NCI-H345 (cell line): ENCODE results near the gene PAIP2.
"Not testable (repeated sequence)": the region's sequence is repeated elsewhere in the genome, so short reads cannot be mapped to it uniquely, and the experiment has no call there.

Experiments
- DNase-seq: peaks from one replicate; lab custom pipeline; 2025; lab: John Stamatoyannopoulos, UW

PAIP2 gene

DNA sequence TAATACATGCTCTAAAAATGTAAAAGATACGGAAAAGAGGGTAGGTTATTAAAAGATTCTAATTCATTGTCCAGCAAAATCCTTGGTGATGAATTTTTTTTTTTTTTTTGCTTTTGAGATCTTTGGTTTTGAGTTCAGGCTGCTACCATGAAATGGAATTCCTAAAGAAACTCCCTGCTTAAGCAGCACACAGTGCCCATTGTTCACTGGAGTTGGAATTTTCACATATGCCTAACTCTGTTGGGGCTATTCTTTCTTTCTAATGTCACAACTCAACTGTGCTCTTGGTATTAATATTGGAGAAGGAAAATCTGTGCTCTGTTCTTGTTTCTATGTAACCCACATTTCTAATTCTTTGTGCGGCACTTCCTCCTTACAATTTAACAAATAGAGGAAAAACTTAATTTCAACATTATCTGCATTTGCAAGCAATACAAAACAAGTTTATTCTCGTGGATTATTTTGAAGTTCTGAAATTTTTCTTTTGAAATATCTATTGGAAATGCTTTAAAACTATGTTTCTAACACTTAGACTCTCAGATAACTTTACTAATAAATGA, 26.5 kb upstream of the PAIP2 start:
- no peak for DNase-seq

- no peak for DNase-seq
Measured at GRCh38 chr5:139335811-139336210, 5.8 kb upstream of the PAIP2 start.

GRCh38 chr5:139340051-139340450, 1.6 kb upstream of the PAIP2 start:
- no peak for DNase-seq

DNA sequence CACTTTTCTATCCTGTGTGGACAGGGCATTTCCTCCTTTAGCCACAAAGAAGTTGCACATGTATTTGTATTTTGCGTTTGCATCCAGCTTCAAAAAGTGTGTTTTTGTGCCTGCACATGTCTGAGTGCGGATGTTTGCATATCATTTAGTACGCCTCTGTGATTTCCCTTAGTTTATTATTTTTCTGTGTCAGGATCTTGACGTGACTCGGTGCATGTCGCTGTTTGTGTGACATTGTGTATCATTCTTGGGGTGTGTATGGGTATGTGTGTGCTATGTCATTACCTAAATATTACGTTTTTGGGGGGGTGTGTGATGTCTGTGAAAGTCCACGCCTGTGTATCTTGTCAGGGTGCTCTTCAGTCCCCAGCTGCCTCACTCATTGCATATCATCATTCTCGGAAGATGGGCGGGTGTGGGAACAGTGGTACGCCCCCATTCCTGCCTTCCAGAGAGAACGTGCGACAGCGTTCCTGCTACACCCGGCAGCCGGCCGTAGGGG, 416 bp upstream of the PAIP2 start:
- DNase-seq: no peak

DNA sequence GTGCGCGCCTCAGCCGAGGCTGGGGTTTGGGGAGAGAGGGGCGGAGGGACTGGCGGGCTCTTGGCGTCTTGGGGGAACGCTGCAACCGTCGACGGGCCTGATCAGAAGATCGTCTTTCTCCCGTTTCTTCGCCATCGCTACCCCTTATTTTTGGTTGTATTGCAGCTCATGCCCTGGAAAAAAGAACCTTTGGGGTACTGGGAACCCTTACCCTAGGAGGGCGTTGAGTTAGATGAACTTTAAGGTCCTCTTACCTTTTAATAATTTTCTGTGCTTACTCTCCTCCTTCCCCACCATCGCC, 719 bp downstream of the PAIP2 start:
- DNase-seq: no peak

- DNase-seq: no peak
Measured at GRCh38 chr5:139343476-139343875, 1.8 kb downstream of the PAIP2 start.

GRCh38 chr5:139344177-139344576, 2.5 kb downstream of the PAIP2 start:
- DNase-seq: no peak

- not testable (repeated sequence) for DNase-seq
Measured at GRCh38 chr5:139345442-139345841, 3.8 kb downstream of the PAIP2 start.

DNA sequence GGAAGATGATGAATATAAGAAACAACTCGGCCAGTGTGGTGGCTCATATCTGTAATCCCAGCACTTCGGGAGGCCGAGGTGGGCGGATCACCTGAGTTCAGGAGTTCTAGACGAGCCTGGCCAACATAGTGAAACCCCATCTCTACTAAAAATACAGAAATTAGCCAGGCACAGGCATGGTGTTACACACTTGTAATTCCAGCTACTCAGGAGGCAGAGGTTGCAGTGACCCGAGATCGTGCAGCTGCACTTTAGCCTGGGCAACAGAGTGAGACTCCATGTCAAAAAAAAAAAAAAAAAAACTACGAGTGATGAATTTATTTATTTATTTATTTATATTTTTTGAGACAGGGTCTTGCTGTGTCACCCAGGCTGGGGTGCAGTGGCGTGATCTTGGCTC, 6.2 kb downstream of the PAIP2 start:
- not testable (repeated sequence) for DNase-seq

DNA sequence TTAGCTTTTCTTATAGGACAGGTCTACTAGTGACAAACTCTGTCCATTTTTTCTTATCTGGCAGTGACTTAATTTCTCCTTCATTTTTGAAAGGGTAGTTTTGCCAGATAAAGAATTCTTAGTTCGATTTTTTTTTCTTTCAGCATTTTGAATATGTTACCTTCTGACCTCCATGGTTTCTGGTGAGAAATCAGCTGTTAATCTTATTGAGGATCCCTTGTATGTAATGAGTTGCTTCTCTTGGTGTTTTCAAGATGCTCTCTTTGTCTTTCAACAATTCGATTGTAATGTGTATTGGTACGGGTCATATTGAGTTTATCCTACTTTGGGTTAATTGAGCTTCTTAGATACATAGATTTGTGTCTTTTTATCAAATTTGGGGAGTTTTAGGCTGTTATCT, 12.5 kb downstream of the PAIP2 start:
- DNase-seq: no peak

DNA sequence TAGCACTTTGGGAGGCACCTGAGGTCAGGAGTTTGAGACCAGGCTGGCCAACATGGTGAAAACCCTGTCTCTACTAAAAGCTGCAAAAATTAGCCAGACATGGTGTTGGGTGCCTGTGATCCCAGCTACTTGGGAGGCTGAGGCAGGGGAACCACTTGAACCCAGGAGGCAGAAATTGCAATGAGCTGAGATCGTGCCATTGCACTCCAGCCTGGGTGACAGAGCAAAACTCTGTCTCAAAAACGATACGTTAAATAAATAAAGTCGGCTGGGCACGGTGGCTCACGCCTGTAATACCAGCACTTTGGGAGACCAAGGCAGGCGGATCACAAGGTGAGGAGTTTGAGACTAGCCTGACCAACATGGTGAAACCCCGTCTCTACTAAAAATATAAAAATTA, 14.2 kb downstream of the PAIP2 start:
- DNase-seq: not testable (repeated sequence)

GRCh38 chr5:139358064-139358463, 16.4 kb downstream of the PAIP2 start:
- no peak for DNase-seq

DNA sequence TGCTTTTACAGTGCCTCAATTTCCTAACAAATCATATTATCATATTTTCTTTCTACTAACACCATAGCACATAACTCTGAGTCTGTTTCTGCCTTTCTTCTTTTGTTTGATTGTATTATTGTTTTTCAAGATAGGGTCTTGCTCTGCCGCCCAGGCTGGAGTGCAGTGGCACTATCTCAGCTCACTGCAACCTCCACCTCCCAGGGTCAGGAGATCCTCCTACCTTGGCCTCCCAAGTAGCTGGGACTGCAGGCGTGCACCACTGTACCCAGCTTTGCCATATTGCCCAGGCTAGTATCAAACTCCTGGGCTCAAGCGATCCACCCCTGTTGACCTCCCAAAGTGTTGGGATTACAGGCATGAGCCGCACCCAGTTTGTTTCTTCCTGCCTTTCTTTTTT, 18.7 kb downstream of the PAIP2 start:
- DNase-seq: no peak

- no peak for DNase-seq
Measured at GRCh38 chr5:139361835-139362429, 20.3 kb downstream of the PAIP2 start.

DNA sequence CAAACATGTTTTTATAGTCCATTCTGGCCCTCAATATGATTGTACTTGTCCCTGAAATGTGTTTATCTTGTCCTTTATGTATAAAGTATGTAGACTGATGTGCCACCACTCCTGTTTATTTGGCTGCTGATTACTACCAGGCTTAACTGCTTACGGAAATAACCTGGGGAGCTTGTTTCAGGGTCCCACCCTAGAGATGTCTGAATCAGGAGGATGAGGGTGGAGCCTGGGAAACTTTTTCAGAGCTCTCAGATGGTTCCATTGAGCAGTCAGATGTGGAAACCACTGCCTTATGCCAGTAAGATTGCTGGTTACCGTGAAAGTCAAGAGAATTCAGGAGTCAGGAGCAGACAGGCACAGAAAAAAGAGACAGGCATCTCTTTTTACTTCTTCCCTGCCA, 22.3 kb downstream of the PAIP2 start:
- DNase-seq: no peak

DNA sequence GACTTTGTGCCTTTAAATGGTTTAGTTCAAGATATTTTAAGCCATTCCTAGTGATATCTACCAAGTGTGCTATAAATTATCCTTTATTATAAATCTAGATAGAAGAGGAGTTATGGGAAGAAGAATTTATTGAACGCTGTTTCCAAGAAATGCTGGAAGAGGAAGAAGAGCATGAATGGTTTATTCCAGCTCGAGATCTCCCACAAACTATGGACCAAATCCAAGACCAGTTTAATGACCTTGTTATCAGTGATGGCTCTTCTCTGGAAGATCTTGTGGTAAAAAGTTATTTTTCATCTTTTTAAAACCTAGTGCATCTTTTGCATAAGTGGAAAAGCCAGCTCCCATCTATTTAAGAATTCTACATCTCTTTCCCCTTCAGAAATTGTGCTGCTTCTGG, 22.8 kb downstream of the PAIP2 start:
- DNase-seq: no peak

DNA sequence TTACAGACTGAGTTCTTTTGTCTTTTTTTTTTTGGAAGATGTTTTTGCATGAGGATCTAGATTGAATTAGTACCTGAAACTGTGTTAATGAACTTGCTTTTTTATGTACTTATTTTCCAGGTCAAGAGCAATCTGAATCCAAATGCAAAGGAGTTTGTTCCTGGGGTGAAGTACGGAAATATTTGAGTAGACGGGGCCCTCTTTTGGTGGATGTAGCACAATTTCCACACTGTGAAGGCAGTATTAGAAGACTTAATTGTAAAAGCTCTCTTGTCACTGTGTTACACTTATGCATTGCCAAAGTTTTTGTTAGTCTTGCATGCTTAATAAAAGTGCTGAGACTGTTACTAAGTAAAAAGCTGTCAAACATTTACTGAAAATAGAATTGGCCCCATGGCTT, 27.0 kb downstream of the PAIP2 start:
- no peak for DNase-seq

- DNase-seq: no peak
Measured at GRCh38 chr5:139369181-139369580, 27.5 kb downstream of the PAIP2 start.

DNA sequence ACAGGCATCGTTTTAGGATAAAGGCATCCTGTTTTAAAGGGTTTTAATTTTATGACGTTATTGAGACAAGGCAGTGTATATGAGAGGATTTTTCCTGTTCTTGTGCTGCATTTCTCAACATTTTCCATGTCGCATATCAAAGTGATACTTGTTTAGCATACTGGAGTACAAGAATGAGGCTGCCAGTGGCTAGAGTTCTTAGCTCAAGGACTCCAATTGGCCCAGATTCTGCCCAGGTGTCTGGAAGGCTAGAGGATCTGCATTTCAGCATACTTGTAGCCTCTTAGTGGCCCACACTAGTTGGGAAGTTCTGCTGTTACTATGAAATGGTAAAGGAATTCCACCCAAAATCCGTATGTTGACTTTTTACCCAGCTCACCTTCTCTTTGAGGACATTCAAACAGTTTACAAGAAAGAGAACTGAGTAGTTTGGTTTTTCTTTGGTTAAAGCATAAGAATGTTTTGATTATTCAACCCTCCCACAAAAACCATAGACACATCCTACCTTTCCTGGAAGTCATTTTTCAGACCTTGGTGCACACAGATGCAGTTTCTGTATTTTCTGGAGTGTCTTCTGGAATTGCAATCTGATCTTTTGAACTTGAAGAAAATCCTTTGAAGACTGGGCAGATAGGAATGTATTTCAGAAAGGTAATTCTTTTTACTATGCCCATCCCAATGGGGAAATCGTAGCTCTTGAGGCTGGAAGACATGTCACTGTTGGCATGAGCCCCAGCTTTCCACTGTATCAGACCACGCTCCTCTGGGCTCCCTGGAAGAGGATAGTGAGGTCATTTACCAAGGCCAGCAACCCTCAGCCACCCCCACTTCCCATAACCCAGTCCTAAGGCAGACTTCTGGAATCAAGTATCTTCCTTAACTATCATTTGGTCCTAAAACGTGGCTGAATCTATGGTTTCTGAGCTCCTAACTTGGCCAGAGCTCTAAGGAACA, 30.1 kb downstream of the PAIP2 start:
- no peak for DNase-seq

DNA sequence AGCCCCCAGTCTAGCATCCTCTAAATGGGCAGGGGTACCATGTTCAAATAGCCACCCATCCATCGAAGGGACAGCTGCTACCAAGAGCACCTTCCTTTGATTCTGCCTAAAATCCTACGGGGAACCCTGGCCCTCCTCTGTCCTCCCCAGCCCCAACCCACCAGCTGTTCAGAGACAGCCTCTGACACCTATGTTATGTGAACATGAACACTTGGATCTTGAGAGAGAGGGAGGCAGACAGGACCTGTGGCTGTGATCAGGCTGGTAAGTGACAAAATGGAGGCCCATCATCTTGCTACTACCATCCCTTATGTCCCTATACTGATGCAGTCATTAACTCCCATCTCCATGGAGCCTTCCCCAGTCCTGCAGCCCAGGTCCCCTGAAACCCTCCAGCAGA, 33.3 kb downstream of the PAIP2 start:
- DNase-seq: no peak

GRCh38 chr5:139376364-139376763, 34.7 kb downstream of the PAIP2 start:
- DNase-seq: no peak

- no peak for DNase-seq
Measured at GRCh38 chr5:139377226-139377625, 35.6 kb downstream of the PAIP2 start.

GRCh38 chr5:139378101-139378825, 36.6 kb downstream of the PAIP2 start:
- no peak for DNase-seq
